Parathyroid adenoma (tissue), 2 donors: Measurements from ENCODE around the gene ATF7.
"Not testable (repeated sequence)": the region's sequence is repeated elsewhere in the genome, so short reads cannot be mapped to it uniquely, and the experiment has no call there.

Experiments
- H2AFZ ChIP-seq: fragments of 300-600 bp; sonication (generic); one replicate; pipeline ENCODE4 v1.7.0; 2017; ENCODE audit warnings: antibody characterized with exemption, mild to moderate bottlenecking
- H3K27ac ChIP-seq: fragments of 300-600 bp; sonication (generic); one replicate; pipeline ENCODE4 v1.7.0; 2017
- H3K27me3 ChIP-seq: fragments of 300-600 bp; sonication (generic); one replicate; pipeline ENCODE4 v1.7.0; 2017; ENCODE audit warnings: low read length; ENCODE audit not compliant: control insufficient read depth, insufficient read depth
- H3K36me3 ChIP-seq: fragments of 300-600 bp; sonication (generic); one replicate; pipeline ENCODE4 v1.7.0; 2017; ENCODE audit warnings: low read length; ENCODE audit not compliant: control insufficient read depth, insufficient read depth
- H3K4me1 ChIP-seq: fragments of 300-600 bp; sonication (generic); one replicate; pipeline ENCODE4 v1.7.0; 2017; ENCODE audit warnings: control low read depth
- H3K4me2 ChIP-seq: fragments of 300-600 bp; sonication (generic); one replicate; pipeline ENCODE4 v1.7.0; 2017; ENCODE audit warnings: low read length
- H3K4me3 ChIP-seq: fragments of 300-600 bp; sonication (generic); one replicate; pipeline ENCODE4 v1.7.0; 2017; ENCODE audit warnings: low read depth, low read length
- H3K79me2 ChIP-seq: fragments of 300-600 bp; sonication (generic); one replicate; pipeline ENCODE4 v1.7.0; 2017; ENCODE audit warnings: control low read depth
- H3K9ac ChIP-seq: fragments of 300-600 bp; sonication (generic); one replicate; pipeline ENCODE4 v1.7.0; 2017; ENCODE audit warnings: mild to moderate bottlenecking
- H3K9me3 ChIP-seq: fragments of 300-600 bp; sonication (generic); one replicate; pipeline ENCODE4 v1.7.0; 2017; ENCODE audit warnings: low read length; ENCODE audit not compliant: control insufficient read depth
- TF ChIP-seq, protein P1 (sequence below): fragments of 300-600 bp; sonication (generic); IDR thresholded peaks from one replicate; pipeline ENCODE4 v1.7.0; 2017; ENCODE audit warnings: antibody characterized with exemption, mild to moderate bottlenecking
- donor health status: primary hyperparathyroidism.

Gene ATF7

GRCh38 chr12:53552361-53553327 is 73.5 kb downstream of the ATF7 start:
- Histone ChIP-seq H3K4me2 (no peak overlapping the region), H3K27ac (no peak overlapping the region), H3K9me3 (no peaks in the 10 kb centered on the region), H3K4me3 (no peak overlapping the region), H3K27me3 (no peaks in the 10 kb centered on the region), H3K36me3 (no peaks in the 10 kb centered on the region), H3K79me2 (peaks cover 5% of the 10 kb centered on the region), H3K9ac (no peak overlapping the region), H2AFZ (no peak overlapping the region), H3K4me1 (no peaks in the 10 kb centered on the region)
- TF ChIP-seq, protein P1, sequence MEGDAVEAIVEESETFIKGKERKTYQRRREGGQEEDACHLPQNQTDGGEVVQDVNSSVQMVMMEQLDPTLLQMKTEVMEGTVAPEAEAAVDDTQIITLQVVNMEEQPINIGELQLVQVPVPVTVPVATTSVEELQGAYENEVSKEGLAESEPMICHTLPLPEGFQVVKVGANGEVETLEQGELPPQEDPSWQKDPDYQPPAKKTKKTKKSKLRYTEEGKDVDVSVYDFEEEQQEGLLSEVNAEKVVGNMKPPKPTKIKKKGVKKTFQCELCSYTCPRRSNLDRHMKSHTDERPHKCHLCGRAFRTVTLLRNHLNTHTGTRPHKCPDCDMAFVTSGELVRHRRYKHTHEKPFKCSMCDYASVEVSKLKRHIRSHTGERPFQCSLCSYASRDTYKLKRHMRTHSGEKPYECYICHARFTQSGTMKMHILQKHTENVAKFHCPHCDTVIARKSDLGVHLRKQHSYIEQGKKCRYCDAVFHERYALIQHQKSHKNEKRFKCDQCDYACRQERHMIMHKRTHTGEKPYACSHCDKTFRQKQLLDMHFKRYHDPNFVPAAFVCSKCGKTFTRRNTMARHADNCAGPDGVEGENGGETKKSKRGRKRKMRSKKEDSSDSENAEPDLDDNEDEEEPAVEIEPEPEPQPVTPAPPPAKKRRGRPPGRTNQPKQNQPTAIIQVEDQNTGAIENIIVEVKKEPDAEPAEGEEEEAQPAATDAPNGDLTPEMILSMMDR, result no peak

DNA sequence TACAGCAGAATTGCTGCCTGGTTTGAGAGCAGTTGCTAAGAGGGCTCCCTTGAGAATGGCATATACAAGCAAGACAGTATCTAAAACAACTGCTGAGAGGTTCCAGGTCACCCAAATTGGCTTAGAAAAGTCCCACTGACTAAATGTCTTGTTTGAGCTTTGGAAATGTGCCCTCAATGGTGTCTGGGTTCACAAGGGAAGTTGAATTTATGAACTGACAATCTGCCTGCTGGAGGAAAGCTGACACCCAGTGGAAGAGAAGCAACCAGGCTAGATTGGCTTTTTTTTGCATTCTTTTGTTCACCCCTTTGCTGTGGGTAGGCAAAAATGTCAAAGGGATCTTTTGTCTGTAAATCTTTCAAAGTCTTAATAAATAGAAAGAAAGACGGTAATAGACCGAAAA is 74.3 kb downstream of the ATF7 start:
- Histone ChIP-seq H3K27me3 (no peaks in the 10 kb centered on the region), H3K27ac (no peak overlapping the region), H3K36me3 (no peaks in the 10 kb centered on the region), H3K4me2 (no peak overlapping the region), H3K4me1 (no peaks in the 10 kb centered on the region), H2AFZ (no peak overlapping the region), H3K9ac (no peak overlapping the region), H3K79me2 (peaks cover 5% of the 10 kb centered on the region), H3K4me3 (no peak overlapping the region), H3K9me3 (no peaks in the 10 kb centered on the region)
- TF ChIP-seq, protein P1, result no peak

GRCh38 chr12:53550595-53550994 is 75.6 kb downstream of the ATF7 start:
- Histone ChIP-seq H3K27me3 (no peaks in the 10 kb centered on the region), H3K79me2 (no peaks in the 10 kb centered on the region), H3K27ac (no peak overlapping the region), H2AFZ (no peak overlapping the region), H3K4me3 (no peak overlapping the region), H3K9me3 (no peaks in the 10 kb centered on the region), H3K9ac (no peak overlapping the region), H3K36me3 (no peaks in the 10 kb centered on the region), H3K4me2 (no peak overlapping the region), H3K4me1 (no peaks in the 10 kb centered on the region)
- TF ChIP-seq, protein P1, result no peak

DNA sequence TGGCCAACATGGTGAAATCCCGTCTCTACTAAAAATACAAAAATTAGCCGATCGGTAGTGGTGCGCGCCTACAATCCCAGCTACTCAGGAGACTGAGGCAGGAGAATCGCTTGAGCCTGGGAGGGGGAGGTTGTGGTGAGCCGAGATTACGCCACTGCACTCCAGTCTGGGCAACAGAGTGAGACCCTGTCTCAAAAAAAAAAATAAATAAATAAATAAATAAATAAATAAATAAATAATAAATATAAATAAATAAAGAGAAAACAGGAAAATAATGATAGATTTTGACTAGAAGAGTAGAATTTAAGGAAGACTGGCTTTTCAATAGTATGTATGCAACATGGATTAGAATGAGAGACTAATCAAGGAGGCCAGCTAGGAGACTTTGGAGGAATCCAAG is 76.1 kb downstream of the ATF7 start:
- not testable (repeated sequence) for H3K4me1 ChIP-seq, H3K4me3 ChIP-seq, H3K27me3 ChIP-seq, H3K9me3 ChIP-seq, H3K9ac ChIP-seq, H3K4me2 ChIP-seq, H2AFZ ChIP-seq, H3K27ac ChIP-seq, H3K36me3 ChIP-seq, H3K79me2 ChIP-seq

DNA sequence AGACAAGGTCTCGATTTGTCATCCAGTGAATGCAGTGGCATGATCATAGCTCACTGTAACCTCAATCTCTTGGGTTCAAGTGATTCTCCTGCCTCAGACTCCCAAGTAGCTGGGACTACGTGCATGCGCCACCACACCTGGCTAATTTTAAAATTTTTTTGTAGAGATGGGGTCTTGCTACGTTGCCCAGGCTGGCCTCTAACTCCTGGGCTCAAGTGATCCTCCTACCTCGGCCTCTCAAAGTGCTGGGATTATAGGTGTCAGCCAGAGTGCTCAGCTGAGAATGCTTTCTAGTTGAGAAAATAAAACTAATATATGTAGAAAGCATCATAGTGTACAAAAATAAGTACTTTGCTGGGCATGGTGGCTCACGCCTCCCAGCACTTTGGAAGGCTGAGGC is 77.8 kb downstream of the ATF7 start:
- not testable (repeated sequence) for H3K9ac ChIP-seq, H3K4me3 ChIP-seq, H3K27me3 ChIP-seq, H3K27ac ChIP-seq, H2AFZ ChIP-seq, H3K79me2 ChIP-seq, H3K4me2 ChIP-seq, H3K9me3 ChIP-seq, H3K4me1 ChIP-seq, H3K36me3 ChIP-seq
